ENCODE results near the gene UNC50. TPM values are rescaled to one million over a fixed set of nuclear protein-coding genes. Genes with fewer than 3 reads are reported as not detected.

The UNC50 gene
- total RNA-seq, 1 donor from 2014 or later = 44.8 TPM

GRCh38 chr2:98664323-98664722 lies 55.9 kb downstream of the UNC50 start:
- DNase-seq (ENCODE audit: low read depth in 2 of 2) = no peak

GRCh38 chr2:98665677-98666076 lies 57.3 kb downstream of the UNC50 start:
- no peak for DNase-seq (ENCODE audit: low read depth in 2 of 2)

Other genes with a start within 250 kb of the UNC50 start
- 14.2 and 18.5 TPM in 2 replicates for gene INPP4A, start 163.7 kb upstream of the UNC50 start, total RNA-seq
- 17.4 and 24.8 TPM in 2 replicates for gene COA5, start 77 bp upstream of the UNC50 start, total RNA-seq
- gene MGAT4A, start 122.5 kb downstream of the UNC50 start, total RNA-seq = 3.8 and 10.9 TPM in 2 replicates

Measured in lung microvascular endothelial cell (primary cell).